NCI-H1048 (cell line): ENCODE results near the gene AJM1.
"Not testable (repeated sequence)": the region's sequence is repeated elsewhere in the genome, so short reads cannot be mapped to it uniquely, and the experiment has no call there.

Source experiments
- DNase-seq: peaks from one replicate; lab custom pipeline; 2025; lab: John Stamatoyannopoulos, UW

The AJM1 gene

GRCh38 chr9:136842380-136842948 is at the start of gene AJM1:
Gene AJM1, plus strand, starts transcription at chr9:136842478. Its CDS starts 1,937 bp downstream, at chr9:136844415.
- DNase-seq: peak; percentile 68

DNA sequence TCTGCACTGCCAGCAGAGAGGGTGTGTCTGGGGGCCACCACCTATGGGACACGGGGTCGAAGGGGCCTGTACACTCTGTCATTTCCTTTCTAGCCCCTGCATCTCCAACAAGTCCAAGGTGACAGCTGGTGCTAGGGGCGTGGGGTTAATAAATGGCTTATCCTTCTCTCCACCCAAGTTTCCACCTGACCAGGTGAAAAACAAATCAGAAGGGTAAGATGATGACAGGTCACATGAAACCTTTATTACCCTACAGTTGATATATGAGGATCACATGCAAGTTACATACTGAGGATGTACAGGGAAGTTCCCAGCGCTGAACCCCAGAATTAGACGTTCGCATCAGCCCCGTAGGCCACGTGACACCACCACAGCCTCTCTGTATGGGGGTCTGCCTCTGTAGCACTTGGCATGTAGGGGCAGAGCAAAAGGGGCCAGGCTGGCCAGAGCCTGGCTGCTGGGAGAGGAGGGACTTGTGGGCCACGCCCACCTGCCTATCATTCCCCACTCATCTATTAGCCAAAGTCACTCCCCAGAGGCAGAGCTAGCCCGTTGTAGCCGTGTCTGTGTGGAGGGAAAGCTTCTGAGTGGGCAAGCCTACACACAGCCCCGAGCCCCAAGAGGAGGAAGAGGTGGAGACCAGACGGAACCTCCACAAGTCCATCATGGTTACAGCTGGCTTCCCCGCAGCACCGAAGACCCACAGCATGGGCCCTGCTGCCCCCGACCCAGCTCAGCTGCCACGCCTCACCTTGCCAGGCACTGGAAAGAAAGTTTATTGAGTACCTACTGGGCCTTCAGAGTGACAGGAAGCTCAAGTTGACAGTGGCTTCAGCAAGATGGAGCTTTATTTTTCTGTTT is 49.0 kb upstream of the AJM1 start:
- DNase-seq: no peak

DNA sequence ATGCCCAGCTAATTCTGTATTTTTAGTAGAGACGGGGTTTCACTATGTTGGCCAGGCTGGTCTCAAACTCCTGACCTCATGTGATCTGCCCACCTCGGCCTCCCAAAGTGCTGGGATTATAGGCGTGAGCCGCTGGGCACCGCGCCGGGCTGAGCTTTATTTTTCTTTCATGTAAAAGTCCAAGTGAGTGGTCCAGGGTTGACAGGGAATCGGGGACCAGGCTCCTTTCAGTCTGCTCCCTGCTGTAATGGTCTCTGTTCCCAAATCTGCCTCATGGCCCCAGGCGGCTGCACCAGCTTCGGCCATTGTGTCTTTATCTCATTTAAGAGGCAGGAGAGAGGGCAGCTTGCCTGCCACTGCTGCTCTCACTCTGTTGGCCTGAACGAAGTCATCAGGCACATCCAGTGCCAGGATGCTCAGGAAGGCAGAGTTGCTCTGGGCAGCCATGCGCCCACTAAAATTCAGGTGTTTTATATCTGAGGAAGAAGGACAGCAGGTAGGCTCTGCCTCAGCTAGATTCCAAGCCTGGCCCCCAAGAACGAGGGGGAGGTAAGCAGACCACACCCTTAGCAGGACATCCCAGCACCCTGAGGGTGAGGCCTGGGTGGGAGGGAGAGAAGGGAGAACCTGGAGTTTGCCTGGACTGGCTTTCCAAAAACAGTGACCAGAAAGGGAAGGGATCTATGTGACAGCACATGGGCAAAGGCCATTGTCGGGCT is 47.8 kb upstream of the AJM1 start:
- DNase-seq: no peak

DNA sequence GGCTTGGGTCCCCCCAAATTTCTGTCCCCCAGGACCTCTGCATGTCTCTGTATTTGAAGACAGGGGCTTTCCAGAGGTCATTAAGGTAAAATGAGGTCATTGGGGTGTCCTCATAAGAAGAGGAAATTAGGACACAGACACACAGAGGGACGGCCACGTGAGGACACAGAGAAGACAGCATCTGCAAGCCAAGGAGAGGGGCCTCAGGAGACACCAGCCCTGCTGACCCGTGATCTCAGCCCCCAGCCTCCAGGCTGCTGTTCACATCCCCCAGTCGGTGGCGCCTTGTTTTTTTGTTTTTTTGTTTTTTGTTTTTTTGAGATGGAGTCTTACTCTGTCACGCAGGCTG is 47.3 kb upstream of the AJM1 start:
- no peak for DNase-seq

DNA sequence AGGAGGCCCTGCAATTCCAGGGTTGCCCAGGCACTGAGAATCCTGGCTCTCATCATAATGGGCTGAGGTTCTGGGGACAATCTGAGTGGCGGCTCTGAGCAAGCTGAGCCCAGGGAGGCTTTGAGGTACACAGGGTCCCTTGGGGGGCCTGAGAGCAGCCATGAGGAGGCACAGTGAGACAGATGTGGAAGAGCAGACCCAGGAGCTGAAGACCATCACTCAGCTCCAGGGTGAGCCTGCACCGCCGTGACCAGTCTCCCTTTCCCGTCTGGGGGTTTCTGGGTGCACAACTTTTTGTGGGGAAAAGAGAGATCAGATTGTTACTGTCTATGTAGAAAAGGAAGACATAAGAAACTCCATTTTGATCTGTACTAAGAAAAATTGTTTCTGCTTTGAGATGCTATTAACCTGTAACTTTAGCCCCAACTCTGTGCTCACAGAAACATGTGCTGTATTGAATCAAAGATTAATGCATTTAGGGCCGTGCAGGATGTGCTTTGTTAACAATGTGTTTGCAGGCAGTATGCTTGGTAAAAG is 46.0 kb upstream of the AJM1 start, which contains the start of gene CCDC183:
CCDC183 (plus strand) TSS at position 101 of the 537 bp plus-strand sequence; CDS start at position 161, 60 bp downstream.
- no peak for DNase-seq

DNA sequence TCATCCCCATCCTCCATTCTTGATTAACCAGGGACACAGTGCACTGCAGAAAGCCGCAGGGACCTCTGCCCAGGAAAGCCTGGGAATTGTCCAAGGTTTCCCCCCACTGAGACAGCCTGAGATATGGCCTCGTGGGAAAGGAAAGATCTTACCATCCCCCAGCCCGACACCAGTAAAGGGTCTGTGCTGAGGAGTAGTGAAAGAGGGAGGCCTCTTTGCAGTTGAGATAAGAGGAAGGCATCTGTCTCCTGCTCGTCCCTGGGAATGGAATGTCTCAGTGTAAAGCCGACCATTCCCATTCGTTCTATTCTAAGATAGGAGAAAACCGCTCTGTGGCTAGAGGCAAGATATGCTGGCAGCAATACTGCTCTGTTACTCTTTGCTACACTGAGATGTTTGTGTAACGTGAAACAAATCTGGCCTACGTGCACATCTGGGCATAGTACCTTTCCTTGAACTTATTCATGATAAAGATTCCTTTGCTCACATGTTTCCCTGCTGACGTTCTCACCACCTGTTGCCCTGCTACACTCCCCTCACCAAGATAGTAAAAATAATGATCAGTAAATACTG is 45.4 kb upstream of the AJM1 start:
- DNase-seq: not testable (repeated sequence)

DNA sequence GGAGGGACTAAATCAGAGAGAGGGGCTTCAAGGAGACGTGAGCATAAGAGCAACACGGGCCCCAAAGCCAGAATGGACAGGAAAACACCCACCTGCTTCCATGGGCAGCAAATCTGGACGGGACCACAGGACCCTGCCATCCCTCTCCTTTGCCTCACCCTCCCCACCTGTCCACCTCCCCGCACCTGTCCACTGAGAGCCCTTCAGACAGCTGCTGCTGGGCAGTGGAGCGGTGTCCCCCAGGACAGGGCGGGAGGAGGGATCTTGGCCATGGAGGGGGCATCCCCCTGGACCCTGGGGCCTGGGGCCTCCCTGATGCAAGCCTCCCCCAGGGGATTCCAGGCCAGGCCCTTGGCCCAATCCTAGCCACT is 43.6 kb upstream of the AJM1 start:
- DNase-seq: no peak

DNA sequence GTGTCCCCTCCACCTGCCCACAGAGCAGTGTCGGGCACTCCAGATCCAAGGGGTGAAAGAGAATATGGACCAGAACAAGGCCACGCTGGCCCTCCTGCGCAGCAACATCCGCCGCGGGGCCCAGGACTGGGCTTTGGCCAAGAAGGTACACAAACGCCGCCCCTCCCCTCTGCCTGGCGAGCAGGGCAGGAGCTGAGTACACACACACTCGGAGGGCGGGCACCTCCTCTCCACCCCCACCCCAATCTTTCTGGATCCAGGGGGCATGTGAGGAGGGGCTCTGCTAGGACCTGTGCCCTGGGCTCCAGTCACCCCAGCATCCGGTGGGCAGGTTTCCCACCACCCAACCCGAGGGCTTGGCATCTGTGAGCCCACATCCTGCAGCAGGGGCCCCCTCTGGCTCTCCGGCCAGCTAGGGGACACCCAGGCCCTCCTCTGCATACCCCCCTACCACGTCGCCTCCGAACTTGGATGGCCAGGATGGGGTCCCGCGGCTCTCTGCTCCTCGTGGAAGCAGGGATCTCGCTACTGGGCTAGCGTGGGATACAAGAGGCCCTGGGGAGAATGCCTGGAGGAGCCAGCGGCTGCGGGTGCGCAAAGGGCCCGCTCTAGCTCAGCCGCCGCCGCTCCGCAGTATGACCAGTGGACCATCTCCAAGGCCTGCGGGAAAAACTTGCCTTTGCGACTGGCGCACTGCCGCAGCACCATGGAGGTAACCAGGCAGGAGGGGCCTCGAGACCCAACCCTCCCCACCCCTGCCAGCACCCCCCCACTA is 43.0 kb upstream of the AJM1 start:
- DNase-seq: no peak

GRCh38 chr9:136799854-136800657 is 42.2 kb upstream of the AJM1 start:
- peak; percentile 83 for DNase-seq

- DNase-seq: no peak
Observed at GRCh38 chr9:136802321-136802720, 40.0 kb upstream of the AJM1 start.

DNA sequence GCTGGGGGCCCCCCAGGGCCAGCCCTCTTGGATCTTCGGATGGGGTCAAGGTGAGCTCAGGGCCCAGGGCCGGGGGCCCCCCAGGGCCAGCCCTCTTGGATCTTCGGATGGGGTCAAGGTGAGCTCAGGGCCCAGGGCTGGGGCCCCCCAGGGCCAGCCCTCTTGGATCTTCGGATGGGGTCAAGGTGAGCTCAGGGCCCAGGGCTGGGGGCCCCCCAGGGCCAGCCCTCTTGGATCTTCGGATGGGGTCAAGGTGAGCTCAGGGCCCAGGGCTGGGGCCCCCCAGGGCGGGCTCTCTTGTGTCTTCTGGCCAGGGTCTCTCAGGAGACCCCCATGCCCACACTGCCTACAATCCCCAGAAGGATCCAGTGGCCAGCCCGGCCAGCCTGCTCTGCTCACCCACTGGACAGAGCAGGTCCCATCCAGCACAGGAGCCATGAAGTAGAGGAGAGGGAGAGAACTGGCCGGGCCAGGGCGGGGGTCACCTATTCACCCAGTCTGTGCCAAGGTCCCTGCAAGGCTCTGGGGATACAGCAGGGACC is 39.2 kb upstream of the AJM1 start:
- not testable (repeated sequence) for DNase-seq

DNA sequence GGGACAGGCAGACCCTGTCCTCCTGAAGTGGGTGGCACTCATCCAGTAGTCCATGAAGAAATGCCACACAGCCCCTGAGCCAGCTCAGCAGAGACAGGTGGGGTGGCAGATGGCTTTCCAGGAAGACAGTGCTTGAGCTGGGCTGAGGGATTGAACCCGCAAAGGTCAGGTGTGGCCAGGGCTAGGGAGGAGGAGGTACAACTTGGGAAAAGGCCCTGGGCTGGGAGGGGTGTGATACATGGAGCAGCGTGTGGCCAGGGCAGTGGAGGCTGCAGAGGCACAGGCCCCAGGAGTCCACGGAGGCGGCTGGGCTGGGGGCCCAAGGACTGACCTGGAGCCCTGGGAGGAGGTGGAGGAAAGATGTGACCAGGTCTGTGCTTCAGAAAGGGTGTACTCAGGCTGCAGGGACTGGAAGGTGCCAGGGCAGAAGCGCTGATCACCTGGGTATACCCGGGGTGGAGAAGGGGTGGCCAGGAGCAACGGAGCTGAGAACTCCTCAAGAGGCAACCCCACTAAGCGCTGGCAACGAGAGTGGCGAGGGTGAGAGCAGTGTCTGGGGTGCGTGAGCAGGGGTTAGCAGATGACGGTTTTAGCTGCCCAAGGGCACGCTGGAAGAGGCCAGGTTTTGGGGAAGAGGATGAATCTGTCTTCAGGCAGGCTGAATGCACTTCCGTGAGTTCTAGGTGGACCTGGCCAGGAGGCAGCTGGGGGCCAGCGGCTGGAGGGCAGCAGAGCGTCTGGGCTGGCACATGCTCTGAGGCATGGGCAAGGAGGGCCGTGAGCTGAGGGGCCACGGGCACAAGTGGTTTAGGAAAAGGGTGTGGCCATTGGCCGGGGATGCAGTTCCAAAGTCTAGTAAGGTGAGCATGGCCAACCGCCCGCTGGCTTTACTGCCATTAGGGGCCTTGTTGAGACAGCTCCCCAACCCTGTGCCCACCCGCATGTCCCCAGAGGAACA is 38.4 kb upstream of the AJM1 start:
- no peak for DNase-seq

- DNase-seq: no peak
Observed at GRCh38 chr9:136804509-136805206, 37.6 kb upstream of the AJM1 start.

- DNase-seq: no peak
Observed at GRCh38 chr9:136805207-136805740, 37.0 kb upstream of the AJM1 start.

DNA sequence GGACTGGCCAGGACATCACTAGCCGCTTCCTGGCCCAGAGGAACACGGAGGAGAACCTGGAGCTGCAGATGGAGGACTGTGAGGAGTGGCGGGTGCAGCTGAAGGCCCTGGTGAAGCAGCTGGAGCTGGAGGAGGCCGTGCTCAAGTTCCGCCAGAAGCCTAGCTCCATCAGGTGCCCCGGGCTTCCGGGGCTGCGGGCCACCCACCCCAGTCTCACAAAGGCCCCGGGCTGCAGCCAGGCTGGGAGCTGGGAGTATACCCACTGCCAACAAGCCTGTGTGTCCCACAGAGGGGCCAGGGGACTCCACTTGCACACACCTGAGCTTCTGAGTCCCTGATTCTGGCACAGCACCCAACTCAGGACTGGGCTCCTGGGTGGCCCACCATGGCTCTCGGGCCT is 36.2 kb upstream of the AJM1 start:
- DNase-seq: no peak

DNA sequence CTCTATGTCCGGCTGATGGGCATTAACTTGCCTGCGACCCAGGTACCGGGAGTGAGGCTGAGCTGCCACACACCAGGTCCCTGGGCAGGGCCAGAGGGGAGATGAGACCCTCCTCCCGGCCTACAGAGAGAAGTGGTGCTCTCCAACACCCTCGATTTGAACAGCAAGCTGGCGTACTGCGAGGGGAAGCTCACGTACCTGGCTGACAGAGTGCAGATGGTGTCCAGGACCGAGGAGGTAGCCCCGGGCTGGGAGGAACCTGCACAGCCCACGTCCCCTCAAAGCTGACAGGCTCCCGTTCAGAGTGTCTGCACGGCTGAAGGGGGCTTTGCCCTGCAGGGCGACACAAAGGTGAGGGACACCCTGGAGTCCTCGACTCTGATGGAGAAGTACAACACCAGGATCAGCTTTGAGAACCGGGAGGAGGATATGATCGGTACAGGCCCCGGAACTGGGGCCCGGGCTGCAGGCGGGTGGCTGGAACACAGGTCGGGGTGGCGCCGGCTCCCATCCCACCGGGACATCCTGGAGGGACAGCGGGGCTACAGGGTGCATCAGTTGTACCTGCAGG is 35.6 kb upstream of the AJM1 start:
- DNase-seq: no peak

DNA sequence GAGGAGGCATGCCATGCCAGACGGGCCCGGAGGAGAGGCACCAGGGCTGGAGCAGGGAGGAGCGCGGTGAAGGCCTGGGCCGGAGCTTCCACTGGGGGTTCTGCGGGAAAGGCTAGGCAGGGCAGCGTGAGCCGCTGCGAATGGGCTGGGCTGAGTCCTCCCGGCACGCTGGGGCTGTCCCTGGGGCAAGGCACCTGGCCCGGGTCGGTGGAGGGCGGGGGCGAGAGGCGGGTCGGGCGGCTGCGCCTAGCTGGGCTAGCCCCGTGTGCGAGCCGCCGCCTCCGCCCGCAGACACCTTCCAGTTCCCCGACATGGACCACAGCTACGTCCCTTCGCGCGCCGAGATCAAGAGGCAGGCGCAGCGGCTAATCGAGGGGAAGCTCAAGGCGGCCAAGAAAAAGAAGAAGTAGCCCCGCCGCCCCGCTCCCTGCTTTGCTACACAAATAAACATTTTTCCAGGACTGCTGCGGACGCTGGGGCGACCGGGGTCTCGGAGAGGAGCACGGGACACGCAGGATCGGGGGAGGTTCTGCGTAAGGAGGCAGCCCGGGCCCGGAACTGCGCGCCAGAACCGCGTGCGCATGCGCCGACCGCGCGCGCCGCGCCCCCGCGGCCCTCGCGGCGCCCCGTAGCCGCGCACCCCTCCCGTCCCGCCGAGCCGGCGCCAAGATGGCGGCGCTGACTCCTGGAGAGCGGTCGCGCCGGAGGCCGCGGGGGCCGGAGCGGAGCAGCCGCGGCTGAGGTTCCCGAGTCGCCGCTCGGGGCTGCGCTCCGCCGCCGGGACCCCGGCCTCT is 34.8 kb upstream of the AJM1 start, which contains the start of gene RABL6:
RABL6 (plus strand) TSS at position 668 of the 794 bp plus-strand sequence. CDS start 249 bp downstream, outside the sequence.
- DNase-seq: peak; percentile 43
